Skeletal muscle tissue (tissue), 4 donors: ENCODE results near the gene HEBP2. TPM values are rescaled to one million over a fixed set of nuclear protein-coding genes. Genes with fewer than 3 reads are reported as not detected.

Experiments
- H3K27ac ChIP-seq: one replicate; pipeline ENCODE4 v1.7.0; 2013; ENCODE audit warnings: mild to moderate bottlenecking, low read depth, low read length, inconsistent platforms
- H3K27me3 ChIP-seq, 3 donors: one replicate each; pipeline ENCODE4 v1.7.0; 2013; ENCODE audit warnings: low read length in 3 of 3; ENCODE audit not compliant: control insufficient read depth in 3 of 3, insufficient read depth in 3 of 3
- H3K36me3 ChIP-seq, 3 donors: one replicate each; pipeline ENCODE4 v1.7.0; 2013; ENCODE audit warnings: low read length in 3 of 3; ENCODE audit not compliant: control insufficient read depth in 3 of 3, insufficient read depth in 3 of 3
- H3K4me1 ChIP-seq, 3 donors: one replicate each; pipeline ENCODE4 v1.7.0; 2013; ENCODE audit warnings: low read length in 3 of 3, mild to moderate bottlenecking in 3 of 3; ENCODE audit not compliant: control insufficient read depth in 3 of 3, insufficient read depth in 3 of 3
- H3K4me3 ChIP-seq, 3 donors: one replicate each; pipeline ENCODE4 v1.7.0; 2013; ENCODE audit warnings: low read length in 3 of 3
- H3K9ac ChIP-seq, 3 donors: one replicate each; pipeline ENCODE4 v1.7.0; 2013; ENCODE audit warnings: low read length in 3 of 3, mild to moderate bottlenecking in 3 of 3, moderate library complexity in 2 of 3, low read depth in 1 of 3
- H3K9me3 ChIP-seq, 3 donors: one replicate each; pipeline ENCODE4 v1.7.0; 2013; ENCODE audit warnings: low read length in 3 of 3; ENCODE audit not compliant: control insufficient read depth in 3 of 3
- total RNA-seq: library from RNA; depleted of rRNA; stranded (reverse); fragments of >200 nt; gene quantifications from one replicate; pipeline ENCODE4 v1.2.3, GENCODE V29; 2014
- donor health status: Osteomylitis.

The HEBP2 gene
- total RNA-seq, 1 donor from 2014 or later, result 6.8 TPM

DNA sequence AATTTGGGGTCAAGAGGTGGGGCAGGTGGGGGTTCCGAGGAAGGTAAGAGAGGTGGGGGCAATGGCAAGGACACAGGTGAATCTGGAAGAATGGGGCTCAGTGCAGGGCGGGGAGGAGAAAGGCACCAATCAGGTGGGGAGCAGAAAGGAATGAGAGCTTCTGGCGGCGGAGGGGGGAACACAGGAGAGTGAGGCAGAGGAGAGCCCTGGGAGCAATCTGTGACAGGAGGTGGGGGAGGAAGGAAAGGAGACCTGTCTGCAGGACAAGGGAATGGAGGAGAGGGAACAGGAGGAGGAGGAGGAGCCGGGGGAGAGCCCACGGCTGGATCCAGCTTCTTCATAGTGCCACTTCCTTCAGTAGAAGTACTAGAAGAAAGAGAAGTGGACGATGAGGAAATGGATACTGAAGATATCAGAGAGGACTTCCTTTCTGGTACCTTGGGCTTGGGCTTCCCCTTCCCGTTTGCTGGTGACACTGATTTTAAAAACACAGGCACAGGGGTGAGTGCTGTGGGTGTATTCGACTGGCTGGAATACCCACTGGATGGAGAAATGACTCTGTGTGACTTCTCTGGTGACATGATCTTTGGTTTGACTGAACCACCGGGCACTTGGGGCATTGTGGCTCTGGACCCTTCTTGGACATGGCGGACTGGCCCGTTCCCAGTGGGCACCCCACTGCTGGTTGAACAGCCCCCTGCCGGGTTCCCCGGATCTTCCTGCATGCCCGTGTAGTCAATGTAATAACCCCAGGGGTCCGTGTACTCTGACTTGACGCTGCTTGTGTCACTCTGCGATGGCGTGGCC lies 27.4 kb downstream of the HEBP2 start:
- Histone ChIP-seq H3K4me3 (no peak overlapping the region), H3K9ac (no peak overlapping the region), H3K36me3 (peaks cover 0 to 3% (median 3%) of the 10 kb centered on the region in 3 donors), H3K9me3 (no peaks in the 10 kb centered on the region), H3K27me3 (no peaks in the 10 kb centered on the region), H3K27ac (no peak overlapping the region), H3K4me1 (peaks cover 0 to 3% (median 0%) of the 10 kb centered on the region in 3 donors)

DNA sequence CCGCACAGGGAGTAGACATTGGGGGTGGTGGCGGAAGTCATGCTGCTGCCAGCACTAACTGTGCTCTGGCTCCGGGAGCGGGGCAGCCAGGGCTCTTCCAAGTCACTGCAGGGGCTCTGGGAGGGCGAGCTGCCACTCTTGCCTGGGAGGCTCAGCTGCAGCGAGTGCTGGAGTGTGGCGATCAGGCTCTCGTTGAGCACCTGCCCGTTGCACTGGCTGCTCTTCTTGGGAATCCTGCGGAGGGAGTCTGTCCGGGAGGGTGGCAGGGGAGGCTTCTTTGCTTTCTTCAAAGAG lies 28.0 kb downstream of the HEBP2 start:
- Histone ChIP-seq H3K9ac (no peak overlapping the region), H3K27me3 (no peaks in the 10 kb centered on the region), H3K36me3 (peaks cover 0 to 3% (median 3%) of the 10 kb centered on the region in 3 donors), H3K4me1 (peaks cover 0 to 3% (median 0%) of the 10 kb centered on the region in 3 donors), H3K27ac (no peak overlapping the region), H3K9me3 (no peaks in the 10 kb centered on the region), H3K4me3 (no peak overlapping the region)

DNA sequence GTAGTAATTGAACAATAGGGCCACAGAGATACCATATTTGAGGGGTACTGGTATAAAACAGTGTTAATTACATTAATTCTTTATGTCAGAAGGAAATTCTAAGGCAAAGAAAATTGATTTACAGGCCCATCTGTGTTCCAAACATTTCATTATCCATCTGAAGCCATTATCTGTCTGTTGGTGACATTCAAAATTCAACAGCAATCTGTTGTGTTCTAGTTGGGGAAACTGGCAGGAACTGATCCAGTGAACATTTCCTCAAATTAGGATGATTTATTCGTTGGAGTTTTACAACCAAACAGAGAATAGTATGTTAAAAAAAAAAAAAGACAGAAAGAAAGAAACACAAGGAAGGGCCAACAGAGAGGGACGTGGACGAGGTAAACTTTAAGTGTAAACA lies 30.1 kb downstream of the HEBP2 start:
- Histone ChIP-seq H3K27ac (no peak overlapping the region), H3K36me3 (peaks cover 0 to 3% (median 3%) of the 10 kb centered on the region in 3 donors), H3K4me3 (no peak overlapping the region), H3K9me3 (no peaks in the 10 kb centered on the region), H3K9ac (no peak overlapping the region), H3K27me3 (no peaks in the 10 kb centered on the region), H3K4me1 (peaks cover 0 to 2% (median 0%) of the 10 kb centered on the region in 3 donors)

DNA sequence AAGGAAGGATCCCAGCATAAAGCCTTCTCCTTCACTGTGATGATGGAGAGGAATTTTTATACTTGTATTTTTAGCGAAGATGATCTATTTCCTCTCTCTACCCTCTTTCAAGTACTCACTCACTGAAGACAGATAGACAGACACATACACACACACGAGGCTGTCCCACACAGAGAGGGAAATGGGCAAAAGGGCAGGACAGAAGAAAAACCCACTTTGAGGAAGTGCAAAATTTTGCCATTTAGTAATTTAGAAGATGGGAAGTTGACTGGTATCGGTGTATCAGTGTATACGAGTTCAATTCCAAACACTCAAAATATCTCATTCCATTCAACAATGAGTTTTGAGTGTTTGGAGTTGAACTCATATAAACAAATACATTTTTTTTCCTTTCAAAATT lies 30.9 kb downstream of the HEBP2 start:
- H3K9me3 ChIP-seq, result no peaks in the 10 kb centered on the region
- no peak overlapping the region for H3K4me3 ChIP-seq
- H3K9ac ChIP-seq, result no peak overlapping the region
- H3K4me1 ChIP-seq, result no peaks in the 10 kb centered on the region
- no peak overlapping the region for H3K27ac ChIP-seq
- H3K27me3 ChIP-seq, result no peaks in the 10 kb centered on the region
- peaks cover 0 to 3% (median 3%) of the 10 kb centered on the region in 3 donors for H3K36me3 ChIP-seq

DNA sequence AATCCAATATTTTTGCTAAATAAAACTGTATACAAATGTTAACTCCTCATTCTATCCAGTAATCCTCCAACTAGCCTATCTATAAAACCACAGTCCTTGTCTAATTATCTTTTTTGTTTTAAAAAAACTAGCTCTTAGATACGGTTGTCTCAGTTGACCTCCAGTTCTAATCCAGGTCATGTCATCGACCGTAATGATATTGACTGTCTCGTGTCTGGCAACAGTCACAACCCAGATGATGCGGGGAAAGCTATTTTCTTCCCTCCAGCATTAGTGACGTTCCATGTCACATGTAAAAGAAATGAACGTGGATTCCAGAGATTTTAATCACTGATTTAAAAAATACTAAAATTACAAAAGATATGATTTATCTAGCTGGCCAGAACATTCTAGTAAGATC lies 35.5 kb downstream of the HEBP2 start:
- no peaks in the 10 kb centered on the region for H3K27me3 ChIP-seq
- no peaks in the 10 kb centered on the region for H3K36me3 ChIP-seq
- no peaks in the 10 kb centered on the region for H3K9me3 ChIP-seq
- no peaks in the 10 kb centered on the region for H3K4me1 ChIP-seq
- no peak overlapping the region for H3K4me3 ChIP-seq
- no peak overlapping the region for H3K27ac ChIP-seq
- no peak overlapping the region for H3K9ac ChIP-seq

DNA sequence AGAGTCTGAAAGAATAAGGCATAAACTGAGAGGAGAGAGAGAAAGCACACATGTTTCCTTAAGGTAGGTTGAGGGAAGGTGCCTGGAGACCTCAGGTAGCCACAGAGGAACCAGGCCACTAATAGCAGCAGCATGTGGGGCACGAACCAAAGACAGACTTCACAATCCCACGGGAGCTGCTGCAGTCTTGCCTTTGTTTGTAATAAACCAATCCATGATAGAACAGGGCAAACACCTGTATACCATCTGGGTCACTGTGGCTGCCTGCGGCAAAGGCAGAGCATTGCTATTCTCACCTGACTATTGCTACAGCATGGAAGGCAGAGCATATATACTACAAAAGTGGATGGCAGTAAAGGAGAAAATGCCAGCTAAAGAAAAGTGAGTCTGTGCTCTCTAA lies 36.3 kb downstream of the HEBP2 start:
- H3K4me3 ChIP-seq, result no peak overlapping the region
- H3K36me3 ChIP-seq, result no peaks in the 10 kb centered on the region
- no peak overlapping the region for H3K9ac ChIP-seq
- H3K4me1 ChIP-seq, result no peaks in the 10 kb centered on the region
- no peak overlapping the region for H3K27ac ChIP-seq
- no peaks in the 10 kb centered on the region for H3K27me3 ChIP-seq
- H3K9me3 ChIP-seq, result no peaks in the 10 kb centered on the region

DNA sequence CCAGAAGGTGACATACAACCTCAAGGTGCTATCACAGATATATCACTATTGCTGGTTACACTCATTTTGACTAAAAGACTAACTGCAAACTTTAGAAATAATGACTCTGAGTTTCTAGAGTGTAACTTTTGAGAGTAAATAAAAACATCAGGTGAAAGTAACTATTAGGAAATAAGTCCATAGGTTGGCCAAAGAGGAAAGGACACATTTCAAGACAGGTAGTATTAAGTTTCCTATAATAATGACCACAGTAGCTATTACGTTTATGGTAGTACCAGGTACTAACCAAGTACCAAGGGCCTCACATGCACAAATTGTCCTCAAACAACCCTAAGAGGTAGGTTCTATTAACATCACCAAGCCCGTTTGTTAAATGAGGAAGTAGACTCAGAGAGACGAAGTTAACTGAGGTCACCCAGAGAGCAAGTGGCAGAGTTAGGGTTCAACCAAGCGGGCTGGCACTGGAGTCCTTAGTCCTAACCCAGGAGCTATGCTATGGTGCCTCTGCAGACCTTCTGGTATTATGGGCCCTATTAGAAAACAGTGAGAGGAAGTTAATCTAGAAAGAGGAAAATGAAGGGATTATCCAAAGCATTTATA lies 36.8 kb downstream of the HEBP2 start:
- H3K36me3 ChIP-seq, result no peaks in the 10 kb centered on the region
- no peak overlapping the region for H3K27ac ChIP-seq
- H3K4me1 ChIP-seq, result no peaks in the 10 kb centered on the region
- H3K27me3 ChIP-seq, result no peaks in the 10 kb centered on the region
- no peak overlapping the region for H3K4me3 ChIP-seq
- H3K9me3 ChIP-seq, result no peaks in the 10 kb centered on the region
- no peak overlapping the region for H3K9ac ChIP-seq

DNA sequence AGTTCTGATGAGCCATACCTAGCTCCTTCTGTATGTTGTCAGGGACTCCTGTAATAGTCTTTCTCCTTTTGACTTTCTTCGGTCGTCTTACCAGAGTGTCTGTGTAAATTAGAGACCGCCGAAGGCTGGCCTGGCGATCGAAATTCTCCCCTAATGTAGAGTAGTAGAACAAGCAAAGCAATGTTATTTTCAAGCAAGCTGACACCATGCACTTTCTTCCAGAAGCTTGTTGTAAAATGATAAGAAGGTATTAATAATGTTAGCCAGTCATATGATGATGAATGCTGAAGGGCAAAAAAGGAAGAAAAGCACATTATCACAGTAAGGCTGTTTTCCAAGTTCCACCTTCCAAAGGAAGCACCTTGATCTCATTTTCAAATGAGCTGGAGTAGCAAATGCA lies 37.9 kb downstream of the HEBP2 start:
- Histone ChIP-seq H3K27me3 (no peaks in the 10 kb centered on the region), H3K9ac (no peak overlapping the region), H3K9me3 (no peaks in the 10 kb centered on the region), H3K4me1 (no peaks in the 10 kb centered on the region), H3K4me3 (no peak overlapping the region), H3K27ac (no peak overlapping the region), H3K36me3 (peaks cover 0 to 4% (median 0%) of the 10 kb centered on the region in 3 donors)

DNA sequence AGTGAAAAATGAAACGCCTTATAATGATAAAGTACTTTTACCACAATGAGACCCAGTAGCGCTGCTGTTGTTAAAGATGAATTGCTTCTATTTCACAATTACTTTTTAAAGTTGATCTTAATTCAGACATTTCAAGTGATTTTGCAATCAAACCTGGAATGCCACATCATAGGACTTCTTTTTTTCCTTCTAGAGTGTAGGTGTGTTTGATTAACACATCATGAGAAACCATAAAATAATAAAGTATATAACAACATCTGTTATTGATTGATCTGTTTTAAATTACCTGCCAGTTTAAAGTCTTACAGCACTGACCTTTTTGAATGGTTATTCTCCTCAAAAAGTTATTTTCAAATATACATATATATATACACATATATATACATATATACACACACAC lies 38.6 kb downstream of the HEBP2 start:
- H3K4me1 ChIP-seq, result no peaks in the 10 kb centered on the region
- peaks cover 0 to 4% (median 0%) of the 10 kb centered on the region in 3 donors for H3K36me3 ChIP-seq
- no peaks in the 10 kb centered on the region for H3K9me3 ChIP-seq
- no peak overlapping the region for H3K9ac ChIP-seq
- no peaks in the 10 kb centered on the region for H3K27me3 ChIP-seq
- no peak overlapping the region for H3K4me3 ChIP-seq
- H3K27ac ChIP-seq, result no peak overlapping the region

DNA sequence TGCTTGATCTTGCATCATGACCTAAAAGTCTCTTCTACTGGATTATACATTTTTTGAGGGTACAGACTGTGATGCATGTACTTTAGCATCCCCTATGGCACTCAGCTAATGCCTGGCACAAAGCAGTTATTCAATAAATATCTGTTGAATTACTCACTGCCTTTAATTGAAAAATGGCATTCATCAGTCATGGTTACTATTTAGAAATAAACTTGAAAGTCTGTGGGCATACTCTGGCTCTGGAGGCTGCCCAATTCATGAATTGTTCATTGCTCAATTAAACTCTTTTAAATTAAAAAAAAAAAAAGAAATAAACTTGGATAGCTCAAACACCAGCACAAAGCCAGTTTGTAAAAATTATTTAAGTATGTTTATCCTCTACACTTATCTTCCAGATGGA lies 40.0 kb downstream of the HEBP2 start:
- Histone ChIP-seq H3K9me3 (no peaks in the 10 kb centered on the region), H3K27ac (no peak overlapping the region), H3K4me3 (no peak overlapping the region), H3K36me3 (peaks cover 0 to 4% (median 0%) of the 10 kb centered on the region in 3 donors), H3K9ac (no peak overlapping the region), H3K27me3 (no peaks in the 10 kb centered on the region), H3K4me1 (no peaks in the 10 kb centered on the region)
